Common myeloid progenitor, CD34-positive (primary cell): ENCODE data around the gene ATXN1.

Experiments used
- CTCF ChIA-PET: fragments of 350-600 bp; sonication (Branson Sonifier 250); formaldehyde crosslinking; loops from one replicate; lab custom pipeline; 2021; ENCODE audit warnings: antibody characterized with exemption; lab: Charles Lee
- POLR2A ChIA-PET: fragments of 350-600 bp; sonication (Branson Sonifier 250); formaldehyde crosslinking; loops from one replicate; lab custom pipeline; 2021; ENCODE audit warnings: antibody characterized with exemption; lab: Charles Lee
- DNase-seq, 3 donors: peaks; one replicate each; pipeline versions ENCODE4 v3.0.0 to v3.0.0-alpha.2; 2013
- H3K27ac ChIP-seq, 2 experiments: 1 replicate in 1 of 2; 2 replicates in 1 of 2; pipeline ENCODE4 v1.7.0; 2013; ENCODE audit warnings: inconsistent platforms in 2 of 2, low read length in 2 of 2, mild to moderate bottlenecking in 2 of 2, low read depth in 1 of 2, moderate library complexity in 1 of 2; ENCODE audit not compliant: severe bottlenecking in 2 of 2, insufficient read depth in 1 of 2, poor library complexity in 1 of 2
- H3K27me3 ChIP-seq, 5 experiments: replicated peaks in 2 of 5; 1 replicate in 3 of 5; 2 replicates in 2 of 5; pipeline versions ENCODE4 v1.6.1 to v1.7.0; 2013; ENCODE audit warnings: low read length in 4 of 5, mild to moderate bottlenecking in 2 of 5, moderate library complexity in 2 of 5, inconsistent platforms in 1 of 5; ENCODE audit not compliant: insufficient read depth in 5 of 5, control insufficient read depth in 4 of 5
- H3K36me3 ChIP-seq, 4 experiments: 1 replicate in 2 of 4; 2 replicates in 2 of 4; pipeline versions ENCODE4 v1.6.1 to v1.7.0; 2013; ENCODE audit warnings: low read length in 3 of 4, control low read depth in 1 of 4, mild to moderate bottlenecking in 1 of 4; ENCODE audit not compliant: control insufficient read depth in 4 of 4, insufficient read depth in 4 of 4
- H3K4me1 ChIP-seq, 4 experiments: 1 replicate in 3 of 4; 2 replicates in 1 of 4; pipeline versions ENCODE4 v1.6.1 to v1.7.1; 2013; ENCODE audit warnings: low read length in 3 of 4, mild to moderate bottlenecking in 3 of 4, control low read depth in 1 of 4, inconsistent platforms in 1 of 4, moderate library complexity in 1 of 4; ENCODE audit not compliant: control insufficient read depth in 4 of 4, insufficient read depth in 4 of 4; ENCODE audit errors: control extremely low read depth in 1 of 4
- H3K4me3 ChIP-seq, 7 experiments: 1 replicate in 4 of 7; 2 replicates in 3 of 7; pipeline versions ENCODE4 v1.5.1 to v1.7.0; 2013; ENCODE audit warnings: mild to moderate bottlenecking in 7 of 7, low read length in 6 of 7, moderate library complexity in 6 of 7, inconsistent platforms in 2 of 7, low read depth in 2 of 7, control low read depth in 1 of 7; ENCODE audit not compliant: insufficient read depth in 4 of 7, control insufficient read depth in 1 of 7; ENCODE audit errors: extremely low read depth in 1 of 7
- H3K9me3 ChIP-seq, 5 experiments: 1 replicate in 4 of 5; 2 replicates in 1 of 5; pipeline versions ENCODE4 v1.6.1 to v1.7.1; 2013; ENCODE audit warnings: low read length in 4 of 5, mild to moderate bottlenecking in 2 of 5, inconsistent platforms in 1 of 5, low read depth in 1 of 5, moderate library complexity in 1 of 5; ENCODE audit not compliant: control insufficient read depth in 4 of 5, insufficient read depth in 2 of 5; ENCODE audit errors: control extremely low read depth in 1 of 5
- WGBS: methylation state at CpG from one replicate; pipeline ENCODE4 v1.1.5; 2013; ENCODE audit not compliant: insufficient coverage; 5-methylcytosine and 5-hydroxymethylcytosine counted together

The ATXN1 gene

DNA sequence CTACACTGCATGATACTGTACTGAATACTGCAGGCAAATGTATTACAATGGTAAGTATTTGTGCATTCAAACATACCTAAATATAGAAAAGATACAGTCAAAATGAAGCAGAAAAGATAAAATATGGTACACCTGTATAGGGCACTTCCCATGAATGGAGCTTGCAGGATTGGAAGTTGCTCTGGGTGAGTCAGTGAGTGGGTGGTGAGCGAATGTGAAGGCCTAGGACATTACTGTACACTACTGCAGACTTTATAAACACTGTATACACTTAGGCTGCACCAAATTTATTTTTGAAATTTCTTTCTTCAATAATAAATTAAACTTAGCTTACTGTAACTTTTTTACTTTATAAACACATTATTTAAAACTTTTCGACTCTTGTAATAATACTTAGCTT is 213.1 kb downstream of the ATXN1 start:
- Histone ChIP-seq H3K27me3 (no peaks in the 10 kb centered on the region), H3K36me3 (peaks cover 0 to 7% (median 2%) of the 10 kb centered on the region in 4 experiments), H3K4me1 (peaks cover 0 to 5% (median 1%) of the 10 kb centered on the region in 4 experiments), H3K9me3 (no peaks in the 10 kb centered on the region), H3K4me3 (no peak overlapping the region), H3K27ac (no peak overlapping the region)
- DNase-seq = no peak
- POLR2A ChIA-PET = no interaction called here
- 100% methylated on average over 1 of the region's 2 CpGs for WGBS
- CTCF ChIA-PET = interaction anchor here (1.0 kb wide), 1 partner anchor 12 kb away, joined by 3 read pairs; no protein-coding TSS in a partner anchor

DNA sequence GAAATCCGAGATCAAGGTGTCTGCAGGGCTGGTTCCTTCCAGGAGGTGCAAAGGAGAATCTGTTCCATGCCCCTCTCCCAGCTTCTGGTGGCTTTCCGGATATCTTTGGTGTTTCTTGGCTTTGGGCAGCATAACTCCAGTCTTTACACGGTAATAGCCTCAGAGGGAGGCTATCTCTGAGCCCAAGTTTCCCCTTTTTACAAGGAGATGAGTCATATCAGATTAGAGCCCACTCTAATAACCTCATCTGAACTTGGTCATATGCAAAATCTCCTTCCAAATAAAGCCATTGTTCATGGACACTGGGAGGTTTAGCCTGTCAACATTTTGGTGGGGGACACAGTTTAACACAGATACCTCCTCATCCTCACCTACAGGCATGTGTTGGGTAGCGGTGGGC is 213.7 kb downstream of the ATXN1 start:
- peak; percentile 34 to 64 (median 47) for DNase-seq
- POLR2A ChIA-PET = no interaction called here

DNA sequence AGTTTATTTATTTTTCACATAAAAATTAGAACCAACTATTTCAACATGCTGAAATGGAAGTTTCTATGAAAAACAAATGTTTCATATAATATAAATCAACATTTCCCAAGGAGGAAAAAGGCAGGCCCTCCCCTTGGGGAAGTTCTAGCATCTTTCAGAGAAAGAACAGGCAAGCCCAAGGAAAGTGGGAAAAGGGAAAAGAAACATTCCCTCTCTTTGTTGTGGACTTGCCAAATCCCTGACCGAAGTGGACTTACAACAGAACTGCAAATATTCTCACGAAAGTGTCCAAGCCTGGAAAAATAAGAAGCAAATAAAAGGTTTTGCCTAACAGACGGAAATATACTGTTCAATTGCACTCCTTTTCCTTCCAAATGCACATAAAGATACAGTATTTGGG is 214.4 kb downstream of the ATXN1 start:
- 100% methylated on average over 1 of the region's 3 CpGs for WGBS
- CTCF ChIA-PET = interaction anchor here (1.2 kb wide), 1 partner anchor 30 kb away, joined by 3 read pairs; no protein-coding TSS in a partner anchor
- Histone ChIP-seq H3K27me3 (no peaks in the 10 kb centered on the region), H3K4me3 (no peak overlapping the region), H3K36me3 (peaks cover 0 to 7% (median 2%) of the 10 kb centered on the region in 4 experiments), H3K9me3 (no peaks in the 10 kb centered on the region), H3K4me1 (peaks cover 0 to 5% (median 1%) of the 10 kb centered on the region in 4 experiments), H3K27ac (no peak overlapping the region)
- DNase-seq = no peak
- POLR2A ChIA-PET = no interaction called here

More for the DNA sequence above, 213.7 kb downstream of the ATXN1 start:
- CTCF ChIA-PET = no interaction called here
- WGBS = 70% methylated on average over 3 of the region's 4 CpGs
- Histone ChIP-seq H3K9me3 (no peaks in the 10 kb centered on the region), H3K4me1 (peaks cover 0 to 5% (median 1%) of the 10 kb centered on the region in 4 experiments), H3K4me3 (no peak overlapping the region), H3K27me3 (no peaks in the 10 kb centered on the region), H3K36me3 (peaks cover 0 to 7% (median 2%) of the 10 kb centered on the region in 4 experiments), H3K27ac (no peak overlapping the region)

DNA sequence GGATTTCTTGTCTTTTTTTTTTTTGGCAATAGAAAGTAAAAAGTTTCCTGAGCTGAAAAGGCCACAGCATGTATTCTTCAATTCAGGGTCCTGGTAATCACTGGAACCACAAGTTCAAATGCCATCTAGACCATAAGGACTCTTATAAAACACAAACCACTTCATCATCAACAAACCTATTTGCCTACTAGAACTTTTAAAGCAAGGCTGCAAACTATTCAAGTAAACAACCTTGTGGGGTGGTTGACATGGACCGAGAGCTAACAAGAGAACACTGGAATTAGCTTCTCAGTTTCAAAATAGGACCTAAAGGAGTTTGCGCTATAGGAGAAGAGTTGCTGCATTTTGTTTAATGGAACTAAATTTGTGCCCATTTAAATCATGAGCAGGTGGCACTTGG is 215.9 kb downstream of the ATXN1 start:
- ChIA-PET CTCF (interaction anchor here (0.8 to 1.2 kb wide), 3 partner anchors 12 to 31 kb away, joined by 3 to 4 read pairs (median 3); no protein-coding TSS in a partner anchor), POLR2A (no interaction called here)
- Histone ChIP-seq H3K4me3 (no peak overlapping the region), H3K4me1 (peaks cover 0 to 5% (median 1%) of the 10 kb centered on the region in 4 experiments), H3K27me3 (no peaks in the 10 kb centered on the region), H3K36me3 (peaks cover 0 to 5% (median 2%) of the 10 kb centered on the region in 4 experiments), H3K27ac (no peak overlapping the region), H3K9me3 (no peaks in the 10 kb centered on the region)
- DNase-seq = no peak
- WGBS = 100% methylated on average over 2 of the region's 2 CpGs

DNA sequence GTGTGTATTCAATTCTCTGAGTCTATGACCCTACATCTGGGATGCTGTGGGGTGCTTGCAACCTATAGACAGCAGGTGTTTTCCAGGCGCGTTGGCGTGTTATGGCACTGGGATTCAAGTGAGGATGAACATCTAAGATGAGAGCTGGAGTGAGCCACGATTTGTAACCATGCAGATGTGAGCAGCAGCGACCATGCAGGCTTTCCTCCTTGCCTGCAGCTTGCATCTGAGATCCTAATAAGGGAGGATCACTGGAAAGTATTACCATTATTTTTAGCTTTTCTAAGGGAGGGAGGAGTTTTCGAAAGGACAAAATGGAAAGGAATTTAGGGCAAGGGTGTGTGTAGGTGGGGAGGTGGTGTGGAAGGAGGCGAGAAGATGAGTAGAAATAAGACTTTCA is 216.7 kb downstream of the ATXN1 start:
- Histone ChIP-seq H3K9me3 (no peaks in the 10 kb centered on the region), H3K27me3 (no peaks in the 10 kb centered on the region), H3K4me3 (no peak overlapping the region), H3K27ac (no peak overlapping the region), H3K36me3 (peaks cover 0 to 5% (median 2%) of the 10 kb centered on the region in 4 experiments), H3K4me1 (peaks cover 0 to 5% (median 1%) of the 10 kb centered on the region in 4 experiments)
- ChIA-PET POLR2A (no interaction called here), CTCF (interaction anchor here (0.9 to 1.2 kb wide), 3 partner anchors 11 to 32 kb away, joined by 3 read pairs; no protein-coding TSS in a partner anchor)
- WGBS = 95% methylated on average over 7 of the region's 7 CpGs
- no peak for DNase-seq

DNA sequence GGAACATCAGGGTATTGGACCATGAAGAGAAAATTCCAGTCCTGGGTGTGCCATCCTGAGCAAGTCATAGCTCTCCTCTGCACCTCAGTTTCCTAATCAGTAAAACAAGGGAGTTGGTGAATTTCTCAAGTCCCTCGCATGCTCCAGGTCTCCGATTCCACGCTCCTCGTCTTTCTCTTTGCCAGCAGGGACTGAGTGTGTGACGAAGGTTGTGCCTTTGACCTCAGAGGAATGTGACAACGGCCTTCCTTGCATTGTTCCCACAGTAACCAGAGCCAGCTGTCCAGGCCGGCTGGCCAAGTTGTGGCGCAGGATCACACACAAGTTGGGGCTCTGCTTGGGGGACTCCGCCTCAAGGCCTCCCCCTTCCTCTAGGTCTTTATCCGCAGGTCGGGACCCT is 217.3 kb downstream of the ATXN1 start:
- no peak overlapping the region for H3K4me3 ChIP-seq
- POLR2A ChIA-PET = no interaction called here
- no peak for DNase-seq
- peaks cover 0 to 5% (median 1%) of the 10 kb centered on the region in 4 experiments for H3K4me1 ChIP-seq
- no peak overlapping the region for H3K27ac ChIP-seq
- H3K36me3 ChIP-seq = peaks cover 0 to 5% (median 2%) of the 10 kb centered on the region in 4 experiments
- H3K27me3 ChIP-seq = no peaks in the 10 kb centered on the region
- WGBS = over 99% methylated on average over 9 of the region's 11 CpGs
- H3K9me3 ChIP-seq = no peaks in the 10 kb centered on the region
- CTCF ChIA-PET = interaction anchor here (0.9 kb wide), 1 partner anchor 32 kb away, joined by 3 read pairs; no protein-coding TSS in a partner anchor

DNA sequence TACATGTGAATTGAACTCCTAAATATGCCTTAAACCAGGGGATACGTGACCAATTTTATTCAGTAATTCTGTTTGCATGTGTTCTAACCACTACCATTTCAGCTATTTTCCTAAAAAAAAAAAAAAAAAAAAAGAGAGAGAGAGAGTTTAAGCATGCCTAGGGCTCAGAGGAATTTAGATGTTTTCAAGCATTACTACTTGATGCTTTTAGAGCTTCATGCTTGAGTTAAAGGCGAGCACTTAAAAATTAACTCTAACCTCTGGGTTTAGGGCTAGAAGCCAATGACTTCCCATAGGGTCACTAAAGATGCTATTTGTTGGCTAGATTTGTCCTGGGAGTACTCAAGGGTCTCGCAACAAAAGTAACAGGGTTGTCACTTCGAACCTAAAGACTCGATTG is 217.7 kb downstream of the ATXN1 start:
- ChIA-PET POLR2A (no interaction called here), CTCF (no interaction called here)
- H3K9me3 ChIP-seq = no peaks in the 10 kb centered on the region
- H3K4me3 ChIP-seq = no peak overlapping the region
- no peaks in the 10 kb centered on the region for H3K27me3 ChIP-seq
- peaks cover 0 to 5% (median 2%) of the 10 kb centered on the region in 4 experiments for H3K36me3 ChIP-seq
- no peak for DNase-seq
- no peak overlapping the region for H3K27ac ChIP-seq
- H3K4me1 ChIP-seq = peaks cover 0 to 5% (median 1%) of the 10 kb centered on the region in 4 experiments
- 100% methylated on average over 2 of the region's 5 CpGs for WGBS
